K562 (cell line): Measurements from ENCODE around the gene PRKCQ.

ENCODE experiments used
- RAD21 ChIP-seq, 2 experiments: fragments of 250-450 bp in 1 of 2; fragments of 450-650 bp in 1 of 2; sonication (Bioruptor Pico) in 1 of 2; formaldehyde crosslinking in 1 of 2; IDR thresholded peaks in 1 of 2; conservative IDR thresholded peaks in 1 of 2; 2 replicates each; pipeline versions ENCODE4 v1.4.0 to v1.8.0; 2020 to 2022; ENCODE audit warnings: mild to moderate bottlenecking in 2 of 2, moderate library complexity in 1 of 2
- RBBP5 ChIP-seq: fragments of 200-600 bp; sonication (generic); IDR thresholded peaks from 2 replicates; pipeline ENCODE4 v1.6.1; 2012; ENCODE audit warnings: borderline replicate concordance, mild to moderate bottlenecking, low read length, control low read depth, inconsistent platforms; ENCODE audit not compliant: insufficient read depth, poor library complexity, severe bottlenecking
- SNIP1 ChIP-seq: fragments of 450-650 bp; IDR thresholded peaks from 2 replicates; pipeline ENCODE4 v1.7.1; 2017; ENCODE audit warnings: low read depth, mild to moderate bottlenecking
- TCF7L2 ChIP-seq: fragments of 150-350 bp; IDR thresholded peaks from 2 replicates; pipeline ENCODE4 v1.6.1; 2016; ENCODE audit warnings: low read depth, mild to moderate bottlenecking, low read length, moderate library complexity
- ZNF121 ChIP-seq: sonication (generic); formaldehyde crosslinking; conservative IDR thresholded peaks from 2 replicates; pipeline ENCODE4 v1.8.0; 2022; ENCODE audit warnings: missing genetic modification reagents

- TF ChIP-seq TCF7L2 (no peak), ZNF121 (no peak), SNIP1 (no peak), RBBP5 (no peak), RAD21 (CRISPR knock-in tag; conservative IDR thresholded peaks at IDR 0.05 in 1 of 2, IDR thresholded peaks at IDR 0.05 in 1 of 2) (no peak)
These were observed 14.5 kb downstream of the PRKCQ start for GRCh38 chr10:6565588-6565987.
